Sigmoid colon (tissue), 7 donors: ENCODE measurements around the gene PARL. TPM values are rescaled to one million over a fixed set of nuclear protein-coding genes. Genes with fewer than 3 reads are reported as not detected.

ENCODE experiments used
- DNase-seq: peaks from one replicate; pipeline ENCODE4 v3.0.0-alpha.2; 2019
- H3K27ac ChIP-seq, 4 donors: fragments of 200-600 bp; sonication (generic); one replicate each; pipeline ENCODE4 v1.5.1; 2016 to 2019; ENCODE audit warnings: mild to moderate bottlenecking in 1 of 4
- H3K27me3 ChIP-seq, 3 donors: fragments of 200-600 bp; sonication (generic); one replicate each; pipeline ENCODE4 v1.5.1; 2019; ENCODE audit warnings: mild to moderate bottlenecking in 1 of 3
- H3K36me3 ChIP-seq, 4 donors: fragments of 200-600 bp; sonication (generic); one replicate each; pipeline ENCODE4 v1.5.1; 2016 to 2019
- H3K4me1 ChIP-seq, 4 donors: fragments of 200-600 bp; sonication (generic); one replicate each; pipeline ENCODE4 v1.5.1; 2017 to 2019
- H3K4me3 ChIP-seq, 4 donors: fragments of 200-600 bp; sonication (generic); one replicate each; pipeline ENCODE4 v1.5.1; 2017 to 2019; ENCODE audit warnings: mild to moderate bottlenecking in 2 of 4, moderate library complexity in 1 of 4
- H3K9me3 ChIP-seq, 4 donors: fragments of 200-600 bp in 3 of 4; sonication (generic) in 3 of 4; one replicate each; pipeline versions ENCODE4 v1.5.1 to v1.6.1; 2013 to 2019
- EP300 ChIP-seq, 4 donors: sonication (generic); formaldehyde crosslinking; IDR thresholded peaks; one replicate each; pipeline ENCODE4 v1.6.1; 2017; ENCODE audit warnings: antibody characterized with exemption in 4 of 4
- POLR2A ChIP-seq, 2 donors: fragments of 450-650 bp; IDR thresholded peaks; one replicate each; pipeline ENCODE4 v1.6.1; 2016; ENCODE audit warnings: antibody characterized with exemption in 2 of 2, mild to moderate bottlenecking in 2 of 2, moderate library complexity in 2 of 2
- POLR2AphosphoS5 ChIP-seq, 4 donors: sonication (generic); formaldehyde crosslinking; IDR thresholded peaks; one replicate each; pipeline ENCODE4 v1.6.1; 2017; ENCODE audit warnings: antibody characterized with exemption in 4 of 4
- WGBS, 2 donors: extraction: QIAGEN DNeasy Blood & Tissue Kit; methylation state at CpG; one replicate each; pipeline ENCODE4 v1.1.7; 2013; 5-methylcytosine and 5-hydroxymethylcytosine counted together
- intact Hi-C: fragments of 100-400 bp; cut with DNase I; formaldehyde crosslinking; loops from one replicate; pipeline ENCODE4 v1.15.1; 2023
- polyA plus RNA-seq, 3 donors: library from polyadenylated mRNA; stranded (reverse); fragments of 200-250 nt; gene quantifications; one replicate each; pipeline ENCODE4 v1.2.3, GENCODE V29; 2013
- total RNA-seq, 4 donors: library from RNA; depleted of rRNA; stranded (reverse); fragments of >200 nt; gene quantifications; one replicate each; pipeline ENCODE4 v1.1.0, GENCODE V29; 2016
- TF ChIP-seq, protein P1 (sequence below), 4 experiments: fragments of 450-650 bp in 3 of 4; fragments of 200-600 bp in 1 of 4; IDR thresholded peaks; one replicate each; pipeline ENCODE4 v1.5.1; 2016 to 2019; ENCODE audit warnings: antibody characterized with exemption in 4 of 4, mild to moderate bottlenecking in 3 of 4, moderate library complexity in 2 of 4
- donor health status: healthy with polysubstance abuse.
- donor health status: Bipolar disorder and iron deficiency.
- donor health status: healthy.

Gene PARL
- total and polyA plus RNA-seq, 7 donors = 52.1 to 87.9 (median 58.3) TPM

DNA sequence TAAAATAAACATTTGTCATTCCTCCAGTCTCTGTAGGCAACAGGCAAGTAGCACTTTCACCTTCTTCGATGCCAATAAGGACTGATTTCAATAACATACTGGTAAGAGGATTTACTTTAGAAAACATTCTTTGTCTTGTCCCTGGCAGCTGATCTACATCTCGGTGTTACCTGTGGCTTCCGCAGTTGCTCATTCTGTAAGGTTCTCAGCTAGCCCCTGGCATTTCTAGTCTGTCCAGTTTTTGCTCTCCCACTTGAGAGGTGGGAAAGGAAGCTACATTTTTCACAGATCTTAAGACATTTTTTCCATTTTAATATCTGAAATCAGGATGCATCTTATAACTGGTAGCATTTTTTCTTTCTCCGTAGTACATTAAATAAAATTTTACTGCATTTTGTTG is 39.6 kb downstream of the PARL start:
- no peak for DNase-seq
- Histone ChIP-seq H3K27me3 (no peaks in the 10 kb centered on the region), H3K27ac (no peak overlapping the region), H3K4me1 (no peaks in the 10 kb centered on the region), H3K4me3 (no peak overlapping the region), H3K36me3 (peaks cover 11 to 82% (median 19%) of the 10 kb centered on the region in 4 donors), H3K9me3 (no peaks in the 10 kb centered on the region)
- TF ChIP-seq POLR2A (IDR thresholded peaks at IDR 0.05) (no peak), POLR2AphosphoS5 (IDR thresholded peaks at IDR 0.05) (no peak), EP300 (IDR thresholded peaks at IDR 0.05) (no peak)
- TF ChIP-seq, protein P1, sequence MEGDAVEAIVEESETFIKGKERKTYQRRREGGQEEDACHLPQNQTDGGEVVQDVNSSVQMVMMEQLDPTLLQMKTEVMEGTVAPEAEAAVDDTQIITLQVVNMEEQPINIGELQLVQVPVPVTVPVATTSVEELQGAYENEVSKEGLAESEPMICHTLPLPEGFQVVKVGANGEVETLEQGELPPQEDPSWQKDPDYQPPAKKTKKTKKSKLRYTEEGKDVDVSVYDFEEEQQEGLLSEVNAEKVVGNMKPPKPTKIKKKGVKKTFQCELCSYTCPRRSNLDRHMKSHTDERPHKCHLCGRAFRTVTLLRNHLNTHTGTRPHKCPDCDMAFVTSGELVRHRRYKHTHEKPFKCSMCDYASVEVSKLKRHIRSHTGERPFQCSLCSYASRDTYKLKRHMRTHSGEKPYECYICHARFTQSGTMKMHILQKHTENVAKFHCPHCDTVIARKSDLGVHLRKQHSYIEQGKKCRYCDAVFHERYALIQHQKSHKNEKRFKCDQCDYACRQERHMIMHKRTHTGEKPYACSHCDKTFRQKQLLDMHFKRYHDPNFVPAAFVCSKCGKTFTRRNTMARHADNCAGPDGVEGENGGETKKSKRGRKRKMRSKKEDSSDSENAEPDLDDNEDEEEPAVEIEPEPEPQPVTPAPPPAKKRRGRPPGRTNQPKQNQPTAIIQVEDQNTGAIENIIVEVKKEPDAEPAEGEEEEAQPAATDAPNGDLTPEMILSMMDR (IDR thresholded peaks at IDR 0.05) = no peak
- intact Hi-C loops = no loop called here
- WGBS, 2 donors = 89 to 90% methylated on average over 4 of the region's 4 CpGs

DNA sequence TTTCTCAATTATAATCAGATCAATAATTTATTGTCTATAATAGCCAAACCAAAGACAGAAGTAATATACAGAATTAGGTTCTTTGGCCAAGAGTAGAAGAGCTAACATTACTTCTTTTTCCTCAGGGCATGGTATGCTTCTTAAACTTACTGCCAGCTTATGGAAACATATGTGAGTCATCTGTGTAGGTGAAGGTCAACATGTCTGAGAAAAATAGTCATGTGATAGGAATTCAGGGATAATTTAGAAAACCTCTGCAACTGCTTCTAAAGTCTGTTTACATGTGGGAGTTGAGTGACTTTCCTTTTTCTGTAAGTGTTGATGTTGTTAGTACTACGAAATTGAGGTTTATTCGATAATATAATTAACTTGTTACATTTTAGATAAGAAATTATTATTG is 40.1 kb downstream of the PARL start:
- WGBS, 2 donors = 95 to 97% methylated on average over 2 of the region's 2 CpGs

DNA sequence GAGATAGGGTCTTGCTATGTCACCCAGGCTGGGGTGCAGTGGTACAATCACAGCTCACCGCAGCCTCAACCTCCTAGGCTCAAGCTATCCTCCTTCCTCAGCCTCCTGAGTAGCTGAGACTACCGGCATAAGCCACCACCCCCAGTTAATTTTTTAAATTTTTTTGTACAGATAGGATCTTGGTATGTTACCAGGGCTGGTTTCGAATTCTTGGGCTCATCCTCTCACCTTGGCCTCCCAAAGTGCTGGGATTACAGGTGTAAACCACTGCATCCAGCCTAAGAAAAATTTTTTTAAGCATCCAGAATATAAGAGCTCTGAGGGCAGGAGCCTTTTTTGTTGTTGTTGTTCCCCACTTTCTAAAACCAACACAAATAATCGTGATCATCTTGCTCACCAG is 44.9 kb downstream of the PARL start:
- Histone ChIP-seq H3K4me3 (no peak overlapping the region), H3K27me3 (no peaks in the 10 kb centered on the region), H3K9me3 (no peaks in the 10 kb centered on the region), H3K27ac (no peak overlapping the region), H3K4me1 (no peaks in the 10 kb centered on the region), H3K36me3 (peaks cover 11 to 77% (median 24%) of the 10 kb centered on the region in 4 donors)
- intact Hi-C loops = no loop called here
- DNase-seq = no peak
- TF ChIP-seq POLR2AphosphoS5 (IDR thresholded peaks at IDR 0.05) = no peak
- TF ChIP-seq EP300 (IDR thresholded peaks at IDR 0.05) = no peak
- TF ChIP-seq, protein P1 (IDR thresholded peaks at IDR 0.05) = no peak
- no peak for TF ChIP-seq POLR2A (IDR thresholded peaks at IDR 0.05)
- WGBS, 2 donors = 96 to 97% methylated on average over 4 of the region's 4 CpGs

More for the DNA sequence above, 40.1 kb downstream of the PARL start:
- no peak overlapping the region for H3K4me3 ChIP-seq
- no peak for DNase-seq
- no peak overlapping the region for H3K27ac ChIP-seq
- H3K9me3 ChIP-seq = no peaks in the 10 kb centered on the region
- no peaks in the 10 kb centered on the region for H3K27me3 ChIP-seq
- H3K36me3 ChIP-seq = peaks cover 11 to 82% (median 23%) of the 10 kb centered on the region in 4 donors
- H3K4me1 ChIP-seq = no peaks in the 10 kb centered on the region
- no peak for TF ChIP-seq POLR2A (IDR thresholded peaks at IDR 0.05)
- TF ChIP-seq POLR2AphosphoS5 (IDR thresholded peaks at IDR 0.05) = no peak
- TF ChIP-seq EP300 (IDR thresholded peaks at IDR 0.05) = no peak
- TF ChIP-seq, protein P1 (IDR thresholded peaks at IDR 0.05) = no peak
- intact Hi-C loops = no loop called here

DNA sequence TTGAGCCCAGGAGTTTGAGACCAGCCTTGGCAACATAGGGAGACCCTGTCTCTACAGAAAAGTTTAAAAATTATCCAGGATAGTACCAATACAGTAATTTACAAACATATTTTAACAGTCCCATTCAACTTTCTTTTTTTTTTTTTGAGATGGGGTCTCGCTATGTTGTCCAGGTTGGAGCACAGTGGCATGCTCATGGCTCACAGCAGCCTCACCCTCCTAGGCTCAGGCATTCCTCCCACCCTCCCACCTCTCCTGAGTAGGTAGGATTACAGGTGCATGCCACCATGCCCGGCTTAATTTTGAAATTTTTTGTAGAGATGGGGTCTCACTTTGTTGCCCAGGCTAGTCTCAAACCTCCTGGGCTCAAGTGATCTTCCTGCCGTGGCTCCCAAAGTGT is 46.8 kb downstream of the PARL start:
- 96 to 98% methylated on average over 3 of the region's 3 CpGs for whole genome bisulfite sequencing, 2 donors
- intact Hi-C loops = no loop called here
- H3K4me3 ChIP-seq = no peak overlapping the region
- TF ChIP-seq EP300 (IDR thresholded peaks at IDR 0.05) (no peak), POLR2AphosphoS5 (IDR thresholded peaks at IDR 0.05) (no peak)
- TF ChIP-seq, protein P1 (IDR thresholded peaks at IDR 0.05) = no peak
- no peaks in the 10 kb centered on the region for H3K27me3 ChIP-seq
- H3K27ac ChIP-seq = no peak overlapping the region
- peaks cover 11 to 77% (median 32%) of the 10 kb centered on the region in 4 donors for H3K36me3 ChIP-seq
- no peaks in the 10 kb centered on the region for H3K9me3 ChIP-seq
- DNase-seq = no peak
- no peaks in the 10 kb centered on the region for H3K4me1 ChIP-seq

DNA sequence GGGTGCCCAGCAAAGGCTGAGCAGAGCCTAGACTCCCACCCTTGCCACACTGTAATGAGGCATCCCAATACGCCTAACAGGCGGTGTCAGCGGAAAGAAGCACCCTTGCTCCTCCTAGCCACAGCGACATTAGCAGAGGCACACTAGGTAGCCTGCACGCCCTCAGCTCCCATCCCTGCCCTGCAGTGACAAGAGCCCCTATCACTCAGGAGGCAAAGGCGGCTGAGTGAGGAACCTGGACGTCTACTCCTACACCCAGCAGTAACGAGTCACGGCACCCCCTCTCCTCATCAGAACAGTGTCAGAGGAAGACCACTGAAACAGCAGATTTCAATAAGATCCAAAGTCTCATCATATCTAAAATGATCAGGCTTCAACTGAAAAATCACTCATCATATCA is 47.3 kb downstream of the PARL start:
- Histone ChIP-seq H3K27ac (no peak overlapping the region), H3K4me3 (no peak overlapping the region), H3K36me3 (peaks cover 16 to 79% (median 36%) of the 10 kb centered on the region in 4 donors), H3K9me3 (no peaks in the 10 kb centered on the region), H3K4me1 (no peaks in the 10 kb centered on the region), H3K27me3 (no peaks in the 10 kb centered on the region)
- DNase-seq = no peak
- WGBS, 2 donors = 94 to 95% methylated on average over 9 of the region's 9 CpGs
- no peak for TF ChIP-seq EP300 (IDR thresholded peaks at IDR 0.05)
- TF ChIP-seq POLR2A (IDR thresholded peaks at IDR 0.05) = no peak
- TF ChIP-seq POLR2AphosphoS5 (IDR thresholded peaks at IDR 0.05) = no peak
- TF ChIP-seq, protein P1 (IDR thresholded peaks at IDR 0.05) = no peak
- intact Hi-C loops = no loop called here
